GM12878 (cell line): ENCODE measurements around the gene EYS. TPM values are rescaled to one million over a fixed set of nuclear protein-coding genes. Genes with fewer than 3 reads are reported as not detected.

ENCODE experiments used
- ATAC-seq: fragments of 200-7000 bp; cut with Tn5 transposase; 3 replicates; pipeline ENCODE4 v1.9.1; 2020; ENCODE audit warnings: mild to moderate bottlenecking, moderate library complexity
- BruUV-seq: library from RNA; stranded (reverse); fragments of 400-500 nt; replicated peaks from 2 replicates; lab custom pipeline; 2021; lab: Mats Ljungman, UMichigan
- CTCF ChIA-PET: fragments of 300-600 bp; sonication (Branson Sonifier 250); formaldehyde crosslinking; extraction: SDS; loops from one replicate; lab custom pipeline; 2021; ENCODE audit warnings: inconsistent platforms; lab: Yijun Ruan, JAX
- POLR2A ChIA-PET: fragments of 350-600 bp; formaldehyde crosslinking; extraction: SDS; loops from one replicate; lab custom pipeline; 2021; ENCODE audit warnings: inconsistent platforms; lab: Charles Lee
- RAD21 ChIA-PET: fragments of 300-600 bp; sonication (Branson Sonifier 250); formaldehyde crosslinking; loops from one replicate; lab custom pipeline; 2023; ENCODE audit warnings: antibody characterized with exemption; ENCODE audit not compliant: unreplicated experiment; lab: Charles Lee
- SMC1A ChIA-PET: fragments of 300-600 bp; sonication (Branson Sonifier 250); formaldehyde crosslinking; loops from one replicate; lab custom pipeline; 2023; ENCODE audit not compliant: unreplicated experiment, uncharacterized antibody; lab: Charles Lee
- DNase-seq: peaks from one replicate; pipeline ENCODE4 v3.0.0-alpha.2; 2011; ENCODE audit warnings: low read depth, low spot score
- FAIRE-seq: peaks from 3 replicates; lab custom pipeline; 2011; peaks lifted over from hg19 to GRCh38; lab: Jason Lieb, UNC
- H2AFZ ChIP-seq: 2 replicates; pipeline ENCODE4 v1.6.0; 2011; ENCODE audit warnings: low read depth, low read length, control low read depth; ENCODE audit not compliant: control insufficient read depth
- H3K27ac ChIP-seq: 2 replicates; pipeline ENCODE4 v1.5.1; 2011; ENCODE audit warnings: control low read depth; ENCODE audit not compliant: control insufficient read depth, insufficient read depth
- H3K27me3 ChIP-seq, 2 experiments: replicated peaks in 1 of 2; 2 replicates each; pipeline versions ENCODE4 v1.6.0 to v1.6.1; 2011; ENCODE audit warnings: low read length in 1 of 2; ENCODE audit not compliant: control insufficient read depth in 2 of 2, insufficient read depth in 2 of 2
- H3K36me3 ChIP-seq, 2 experiments: 2 replicates each; pipeline ENCODE4 v1.5.1; 2011; ENCODE audit warnings: low read length in 1 of 2; ENCODE audit not compliant: control insufficient read depth in 2 of 2, insufficient read depth in 2 of 2
- H3K4me1 ChIP-seq: 2 replicates; pipeline ENCODE4 v1.6.1; 2011; ENCODE audit warnings: mild to moderate bottlenecking, low read length, moderate library complexity, mixed read lengths; ENCODE audit not compliant: control insufficient read depth, insufficient read depth
- H3K4me2 ChIP-seq: 2 replicates; pipeline ENCODE4 v1.6.0; 2011; ENCODE audit warnings: control low read depth; ENCODE audit not compliant: control insufficient read depth, insufficient read depth
- H3K4me3 ChIP-seq: fragments of 200-600 bp; sonication (generic); 2 replicates; pipeline ENCODE4 v1.5.1; 2016
- H3K79me2 ChIP-seq: 2 replicates; pipeline ENCODE4 v1.6.0; 2011; ENCODE audit warnings: low read length; ENCODE audit not compliant: control insufficient read depth, insufficient read depth
- H3K9ac ChIP-seq: 2 replicates; pipeline ENCODE4 v1.8.0; 2011; ENCODE audit warnings: low read length, control low read depth, mixed read lengths; ENCODE audit not compliant: control insufficient read depth, insufficient read depth
- H3K9me3 ChIP-seq: replicated peaks from 3 replicates; pipeline ENCODE4 v1.5.1; 2011; ENCODE audit warnings: mild to moderate bottlenecking, low read length; ENCODE audit not compliant: control insufficient read depth, insufficient read depth
- H4K20me1 ChIP-seq: 2 replicates; pipeline ENCODE4 v1.6.0; 2011; ENCODE audit not compliant: control insufficient read depth, insufficient read depth
- CEBPZ ChIP-seq: fragments of 150-350 bp; IDR thresholded peaks from 2 replicates; pipeline ENCODE4 v1.6.1; 2016; ENCODE audit warnings: low read depth, low read length
- E2F4 ChIP-seq: IDR thresholded peaks from 2 replicates; pipeline ENCODE4 v1.6.1; 2012; ENCODE audit warnings: low read depth, low read length, improper control_type of control experiment
- ESRRA ChIP-seq: IDR thresholded peaks from 2 replicates; pipeline ENCODE4 v1.6.1; 2012; ENCODE audit warnings: mild to moderate bottlenecking, low read length, improper control_type of control experiment
- GATAD2B ChIP-seq: fragments of 450-650 bp; conservative IDR thresholded peaks from 2 replicates; pipeline ENCODE4 v1.6.1; 2017; ENCODE audit warnings: low read depth, mild to moderate bottlenecking, moderate library complexity
- HCFC1 ChIP-seq: fragments of 150-350 bp; IDR thresholded peaks from 2 replicates; pipeline ENCODE4 v1.6.1; 2014; ENCODE audit warnings: low read length
- MXI1 ChIP-seq: fragments of 150-350 bp; IDR thresholded peaks from 2 replicates; pipeline ENCODE4 v1.6.1; 2011; ENCODE audit warnings: low read depth, mild to moderate bottlenecking, inconsistent platforms, low read length, improper control_type of control experiment
- RFX5 ChIP-seq: IDR thresholded peaks from 2 replicates; pipeline ENCODE4 v1.6.1; 2011; ENCODE audit warnings: low read depth, low read length, improper control_type of control experiment
- SREBF1 ChIP-seq: IDR thresholded peaks from 2 replicates; pipeline ENCODE4 v1.6.1; 2012; ENCODE audit warnings: mild to moderate bottlenecking, low read length
- STAT1 ChIP-seq: fragments of 450-650 bp; conservative IDR thresholded peaks from 2 replicates; pipeline ENCODE4 v1.6.1; 2014; ENCODE audit warnings: antibody characterized with exemption, mild to moderate bottlenecking
- STAT3 ChIP-seq: IDR thresholded peaks from 2 replicates; pipeline ENCODE4 v1.6.1; 2011; ENCODE audit warnings: low read depth, low read length, improper control_type of control experiment
- TCF7 ChIP-seq: IDR thresholded peaks from 2 replicates; pipeline ENCODE4 v1.6.1; 2014; ENCODE audit warnings: antibody characterized with exemption, borderline replicate concordance
- ZBTB4 ChIP-seq: fragments of 450-650 bp; formaldehyde crosslinking; IDR thresholded peaks from 2 replicates; pipeline ENCODE4 v1.4.0; 2022; ENCODE audit warnings: mild to moderate bottlenecking, moderate library complexity
- ZNF207 ChIP-seq: fragments of 450-650 bp; IDR thresholded peaks from 2 replicates; pipeline ENCODE4 v1.6.1; 2014; ENCODE audit warnings: antibody characterized with exemption, mild to moderate bottlenecking, borderline replicate concordance
- ZNF274 ChIP-seq: IDR thresholded peaks from one replicate; pipeline ENCODE4 v1.8.0; 2011; ENCODE audit not compliant: insufficient read length, insufficient read depth
- WGBS: methylation state at CpG from one replicate; pipeline ENCODE4 v1.1.6; 2016; ENCODE audit warnings: low lambda C conversion rate; ENCODE audit not compliant: insufficient replicate concordance, insufficient coverage; ENCODE audit errors: missing lambda C conversion rate; 5-methylcytosine and 5-hydroxymethylcytosine counted together
- in situ Hi-C: fragments of 300-500 bp; cut with MboI; formaldehyde crosslinking; loops from 9 replicates; pipeline ENCODE4 v1.14.3; 2018; ENCODE audit warnings: mixed read lengths
- intact Hi-C: fragments of 100-400 bp; cut with micrococcal nuclease; formaldehyde crosslinking; loops from one replicate; pipeline ENCODE4 v1.14.2; 2022; ENCODE audit not compliant: unreplicated experiment
- polyA plus RNA-seq, 11 experiments: library from polyadenylated mRNA; depleted of rRNA in 4 of 11; unstranded in 6 of 11; stranded (reverse) in 5 of 11; fragments of >200 nt; fragmentation: Nextera tagmentation in 4 of 11; fragmentation: Illumina TruSeq in 1 of 11; extraction: Ambion mirVana in 4 of 11; extraction: Trizol in 1 of 11; gene quantifications; 1 replicate in 1 of 11; 2 replicates in 10 of 11; pipeline versions ENCODE4 v1.2.1 to v1.2.3, GENCODE V29; 2011 to 2016; ENCODE audit warnings: inconsistent platforms in 2 of 11, missing spikeins in 2 of 11, low read depth in 1 of 11
- total RNA-seq, 4 experiments: library from RNA; depleted of rRNA in 3 of 4; stranded (reverse); fragments of >200 nt in 3 of 4; fragmentation: Illumina TruSeq in 1 of 4; extraction: Trizol in 1 of 4; gene quantifications; 2 replicates each; pipeline versions ENCODE4 v1.2.1 to v1.2.3, GENCODE V29; 2013 to 2021

EYS gene
- total and polyA plus RNA-seq, 10 of the 15 experiments (the other 5 are each of a cell fraction or from before 2014, with no cell fraction given), result under 0.01 to 0.14 (median 0.02) TPM; not detected in 1

GRCh38 chr6:63998991-63999390 lies 1708.0 kb downstream of the EYS start:
- Histone ChIP-seq H3K9me3 (no peaks in the 10 kb centered on the region), H3K27me3 (no peaks in the 10 kb centered on the region), H3K9ac (no peak overlapping the region), H3K4me1 (no peaks in the 10 kb centered on the region), H3K4me2 (no peak overlapping the region), H4K20me1 (no peaks in the 10 kb centered on the region), H3K27ac (no peak overlapping the region), H3K36me3 (no peaks in the 10 kb centered on the region), H3K4me3 (no peak overlapping the region), H3K79me2 (no peaks in the 10 kb centered on the region), H2AFZ (no peak overlapping the region)
- WGBS, result 28% methylated on average over 3 of the region's 3 CpGs
- BruUV-seq, result no TSS peak
- CTCF ChIA-PET, result no interaction called here
- ATAC-seq, result no peak
- SMC1A ChIA-PET, result no interaction called here
- no peak for FAIRE-seq
- DNase-seq, result no peak
- in situ Hi-C loops (no loop called here), intact Hi-C loops (no loop called here)
- POLR2A ChIA-PET, result no interaction called here
- no peak for TF ChIP-seq MXI1
- TF ChIP-seq STAT1, result no peak
- TF ChIP-seq CEBPZ, result no peak
- no peak for TF ChIP-seq HCFC1
- no peak for TF ChIP-seq GATAD2B
- TF ChIP-seq SREBF1, result no peak
- TF ChIP-seq TCF7, result no peak
- TF ChIP-seq STAT3, result no peak
- TF ChIP-seq ZBTB4 (CRISPR knock-in tag), result no peak
- TF ChIP-seq ZNF207, result no peak
- no peak for TF ChIP-seq RFX5
- no peak for TF ChIP-seq E2F4
- TF ChIP-seq ZNF274, result no peak
- no peak for TF ChIP-seq ESRRA
- RAD21 ChIA-PET, result no interaction called here
